OCI-LY3 (cell line): ENCODE data around the gene PDLIM1.

ENCODE experiments used
- EZH2phosphoT487 ChIP-seq: fragments of 200-600 bp; shearing (Covaris generic); IDR thresholded peaks from 2 replicates; pipeline ENCODE4 v1.6.1; 2018; ENCODE audit warnings: antibody characterized with exemption, mixed run types, low read depth
- TF ChIP-seq, protein P1 (sequence below): fragments of 200-600, 300-600 bp; sonication (generic); IDR thresholded peaks from 2 replicates; pipeline ENCODE4 v1.5.1; 2014; ENCODE audit warnings: antibody characterized with exemption, low read length, low read depth

DNA sequence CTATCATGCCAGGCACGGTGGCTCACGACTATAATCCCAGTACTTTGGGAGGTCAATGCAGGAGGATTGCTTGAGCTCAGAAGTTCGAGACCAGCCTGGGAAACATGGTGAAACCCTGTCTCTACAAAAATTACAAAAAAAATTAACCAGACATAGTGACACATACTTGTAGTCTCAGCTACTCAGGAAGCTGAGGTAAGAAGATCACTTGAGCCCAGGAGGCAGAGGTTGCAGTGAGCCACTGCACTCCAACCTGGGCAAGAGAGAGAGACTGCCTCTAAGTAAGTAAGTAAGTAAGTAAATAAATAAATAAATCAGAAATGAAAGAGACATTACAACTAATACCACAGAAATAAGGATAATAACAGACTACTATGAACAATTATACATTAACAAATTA lies 36.2 kb downstream of the PDLIM1 start:
- TF ChIP-seq, protein P1, sequence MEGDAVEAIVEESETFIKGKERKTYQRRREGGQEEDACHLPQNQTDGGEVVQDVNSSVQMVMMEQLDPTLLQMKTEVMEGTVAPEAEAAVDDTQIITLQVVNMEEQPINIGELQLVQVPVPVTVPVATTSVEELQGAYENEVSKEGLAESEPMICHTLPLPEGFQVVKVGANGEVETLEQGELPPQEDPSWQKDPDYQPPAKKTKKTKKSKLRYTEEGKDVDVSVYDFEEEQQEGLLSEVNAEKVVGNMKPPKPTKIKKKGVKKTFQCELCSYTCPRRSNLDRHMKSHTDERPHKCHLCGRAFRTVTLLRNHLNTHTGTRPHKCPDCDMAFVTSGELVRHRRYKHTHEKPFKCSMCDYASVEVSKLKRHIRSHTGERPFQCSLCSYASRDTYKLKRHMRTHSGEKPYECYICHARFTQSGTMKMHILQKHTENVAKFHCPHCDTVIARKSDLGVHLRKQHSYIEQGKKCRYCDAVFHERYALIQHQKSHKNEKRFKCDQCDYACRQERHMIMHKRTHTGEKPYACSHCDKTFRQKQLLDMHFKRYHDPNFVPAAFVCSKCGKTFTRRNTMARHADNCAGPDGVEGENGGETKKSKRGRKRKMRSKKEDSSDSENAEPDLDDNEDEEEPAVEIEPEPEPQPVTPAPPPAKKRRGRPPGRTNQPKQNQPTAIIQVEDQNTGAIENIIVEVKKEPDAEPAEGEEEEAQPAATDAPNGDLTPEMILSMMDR = no peak
- TF ChIP-seq EZH2phosphoT487 = no peak
